GM23248 (cell line): ENCODE results near the gene RNU6-8.

Experiments used
- EZH2 ChIP-seq: fragments of 200-600 bp; sonication (generic); IDR thresholded peaks from 2 replicates; pipeline ENCODE4 v1.6.1; 2018; ENCODE audit warnings: antibody characterized with exemption, mild to moderate bottlenecking; ENCODE audit not compliant: insufficient read depth, poor library complexity, severe bottlenecking
- EZH2phosphoT487 ChIP-seq: fragments of 200-600 bp; sonication (generic); IDR thresholded peaks from 2 replicates; pipeline ENCODE4 v1.6.1; 2018; ENCODE audit warnings: antibody characterized with exemption, moderate library complexity, mild to moderate bottlenecking, low read depth; ENCODE audit not compliant: insufficient read depth

GRCh38 chr14:32233260-32233659 is 30.2 kb upstream of the RNU6-8 start:
- TF ChIP-seq EZH2, result no peak
- no peak for TF ChIP-seq EZH2phosphoT487
